M059J (cell line): ENCODE results near the gene ADGRE2. TPM values are rescaled to one million over a fixed set of nuclear protein-coding genes. Genes with fewer than 3 reads are reported as not detected.

Experiments
- DNase-seq: peaks from one replicate; pipeline ENCODE4 v3.0.0-alpha.2; 2012; ENCODE audit warnings: low read depth
- total RNA-seq: library from RNA; depleted of rRNA; stranded (reverse); fragments of >200 nt; shearing (Covaris generic); gene quantifications from 2 replicates; pipeline ENCODE4 v1.2.3, GENCODE V29; 2014

ADGRE2 gene
- total RNA-seq, 1 experiment from 2014 or later: not detected

DNA sequence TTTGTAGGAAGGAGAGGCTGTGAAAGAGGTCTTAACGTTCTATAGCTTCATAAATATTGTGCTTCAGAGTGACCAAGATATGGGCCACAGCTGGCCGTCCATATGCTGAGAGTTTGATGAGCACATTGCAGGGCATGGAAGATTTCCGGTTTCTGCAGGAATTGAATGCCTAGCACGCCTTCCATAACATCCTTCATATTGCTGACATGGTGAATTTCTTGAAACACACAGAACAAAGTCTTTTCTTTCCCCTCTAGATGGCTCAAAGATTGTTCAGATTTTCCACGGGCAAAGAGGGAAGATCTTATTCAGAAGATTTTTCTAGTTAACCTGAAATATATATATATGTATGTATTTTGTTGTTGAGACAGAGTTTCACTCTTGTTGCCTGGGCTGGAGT, 42.4 kb downstream of the ADGRE2 start:
- no peak for DNase-seq

DNA sequence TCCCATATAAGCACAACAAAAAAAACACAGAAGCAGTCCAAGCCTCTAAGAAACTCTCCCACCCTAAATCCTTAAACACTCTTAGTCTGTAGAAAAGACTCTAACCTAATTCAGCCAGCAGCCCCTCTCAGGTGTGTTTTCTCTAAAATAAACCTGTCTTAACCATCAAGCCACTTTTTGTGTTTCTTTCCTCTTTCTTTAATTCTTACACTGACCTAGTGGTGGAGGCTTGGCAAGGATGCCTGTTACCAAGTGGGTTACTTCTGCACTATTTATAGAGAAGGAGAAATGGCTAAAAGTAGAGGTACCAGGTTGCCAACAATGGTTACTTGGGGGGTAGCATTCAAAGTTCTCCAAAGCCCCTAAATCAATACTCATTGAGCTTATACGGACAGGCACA, 44.8 kb downstream of the ADGRE2 start:
- no peak for DNase-seq

- no peak for DNase-seq
These were observed 45.9 kb downstream of the ADGRE2 start for GRCh38 chr19:14732510-14732909.

GRCh38 chr19:14731200-14731599, 47.2 kb downstream of the ADGRE2 start:
- peak; percentile 27 for DNase-seq

GRCh38 chr19:14728595-14728994, 49.8 kb downstream of the ADGRE2 start:
- no peak for DNase-seq

DNA sequence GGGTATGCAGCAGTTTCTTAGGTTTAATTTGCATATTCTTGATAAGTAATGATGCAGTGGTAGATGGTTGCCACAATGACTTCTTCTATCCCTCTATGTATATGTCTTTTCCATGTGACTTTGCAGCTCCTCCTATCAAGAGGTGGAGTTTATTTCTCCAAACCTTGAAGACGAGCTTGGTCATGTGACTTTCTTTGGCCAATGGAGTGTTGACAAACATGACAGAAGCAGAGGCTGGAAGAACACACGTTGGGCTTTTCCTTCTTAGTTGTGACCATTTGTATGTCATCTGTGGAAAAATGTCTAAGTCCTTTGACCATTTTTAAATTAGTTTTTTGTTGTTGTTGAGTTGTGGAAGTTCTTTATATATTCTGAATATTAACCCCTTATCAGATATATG, 56.2 kb downstream of the ADGRE2 start:
- DNase-seq: no peak

- no peak for DNase-seq
These were observed 59.2 kb downstream of the ADGRE2 start for GRCh38 chr19:14719162-14719561.

DNA sequence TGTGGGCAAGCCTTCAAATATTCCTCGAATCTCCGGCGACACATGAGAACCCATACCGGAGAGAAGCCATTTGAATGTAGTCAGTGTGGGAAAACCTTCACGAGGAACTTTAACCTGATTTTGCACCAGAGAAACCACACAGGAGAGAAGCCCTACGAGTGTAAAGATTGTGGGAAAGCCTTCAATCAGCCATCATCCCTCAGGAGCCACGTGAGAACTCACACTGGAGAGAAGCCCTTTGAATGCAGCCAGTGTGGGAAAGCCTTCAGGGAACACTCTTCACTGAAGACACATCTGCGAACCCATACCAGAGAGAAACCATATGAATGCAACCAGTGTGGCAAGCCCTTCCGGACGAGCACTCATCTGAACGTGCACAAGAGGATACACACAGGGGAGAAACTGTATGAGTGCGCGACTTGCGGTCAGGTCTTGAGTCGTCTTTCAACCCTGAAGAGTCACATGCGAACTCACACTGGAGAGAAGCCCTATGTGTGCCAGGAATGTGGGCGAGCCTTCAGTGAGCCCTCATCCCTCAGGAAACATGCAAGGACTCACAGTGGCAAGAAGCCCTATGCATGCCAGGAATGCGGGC, 59.7 kb downstream of the ADGRE2 start:
- DNase-seq: peak; percentile 7

GRCh38 chr19:14715841-14716240, 62.5 kb downstream of the ADGRE2 start:
- no peak for DNase-seq

- DNase-seq: no peak
These were observed 73.9 kb downstream of the ADGRE2 start for GRCh38 chr19:14704450-14704849.

GRCh38 chr19:14703833-14704232, 74.5 kb downstream of the ADGRE2 start:
- no peak for DNase-seq

- no peak for DNase-seq
These were observed 77.5 kb downstream of the ADGRE2 start for GRCh38 chr19:14700711-14701375.

DNA sequence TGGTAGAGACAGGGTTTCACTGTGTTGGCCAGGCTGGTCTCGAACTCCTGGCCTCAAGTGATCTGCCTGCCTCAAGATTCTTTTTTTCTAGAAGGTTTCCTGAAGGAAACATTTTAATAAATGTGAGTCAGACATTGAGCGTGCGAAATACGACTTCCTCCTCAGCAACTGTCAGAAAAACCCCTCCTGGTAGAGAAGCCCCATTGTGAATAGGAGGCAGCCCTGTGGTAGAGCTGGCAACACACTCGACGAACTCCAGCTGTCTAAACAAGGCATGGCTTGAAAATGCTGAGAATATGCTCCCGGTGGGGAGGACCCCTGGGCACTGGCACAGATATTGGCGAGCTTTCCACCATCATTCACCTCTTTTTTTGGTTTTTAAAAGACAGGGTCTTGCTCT, 78.7 kb downstream of the ADGRE2 start:
- DNase-seq: no peak

- DNase-seq: no peak
These were observed 82.9 kb downstream of the ADGRE2 start for GRCh38 chr19:14695471-14695870.

GRCh38 chr19:14694641-14695266, 83.6 kb downstream of the ADGRE2 start:
- no peak for DNase-seq

DNA sequence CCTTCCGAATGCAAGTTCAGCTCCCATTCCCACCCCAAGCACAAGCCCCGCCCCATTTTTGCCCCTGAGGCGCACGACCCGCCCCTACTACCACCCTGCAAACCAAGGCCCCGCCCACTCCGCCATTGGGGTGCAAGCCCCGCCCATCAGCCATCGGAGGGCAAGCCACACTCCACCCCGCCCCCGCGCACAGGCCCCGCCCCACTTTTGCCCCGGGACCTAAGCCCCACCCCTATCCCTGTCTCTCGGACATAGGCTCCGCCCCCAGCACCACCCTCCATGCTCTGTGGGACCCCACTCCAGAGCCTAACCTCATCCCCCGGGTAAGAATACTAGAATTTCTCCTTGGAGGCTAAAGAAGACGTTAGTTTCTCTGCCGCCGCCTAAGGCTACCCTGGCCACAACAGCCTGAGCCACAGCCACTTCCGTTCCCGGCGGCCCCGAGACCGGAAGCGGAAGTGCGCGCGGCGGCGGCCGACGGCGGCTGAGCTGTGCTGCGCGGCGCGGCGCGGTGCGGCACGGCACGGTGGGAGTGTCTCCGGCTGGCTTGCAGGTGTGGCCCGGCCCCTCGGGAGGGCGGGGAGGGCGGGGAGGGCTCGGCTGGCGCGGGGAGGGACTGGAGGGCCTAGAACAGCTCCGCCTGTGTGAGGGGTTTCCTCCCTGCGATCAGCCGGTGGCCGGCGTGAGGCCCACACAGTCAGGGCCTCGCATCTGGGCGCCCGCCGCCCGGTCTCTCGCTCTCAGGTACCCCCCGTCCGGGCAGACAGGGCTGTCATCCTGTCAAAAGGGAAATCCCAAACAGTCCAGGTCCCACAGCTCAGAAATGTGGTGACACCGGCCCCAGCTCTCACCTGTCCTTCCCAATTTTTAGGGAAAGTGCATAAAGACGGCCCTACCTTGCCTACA, 88.5 kb downstream of the ADGRE2 start, which contains the start of gene ZNF333:
Gene ZNF333, plus strand, starts transcription at position 451 of the 906 bp plus-strand sequence. CDS start 3,444 bp downstream, outside the sequence.
- peak; percentile 79 for DNase-seq

DNA sequence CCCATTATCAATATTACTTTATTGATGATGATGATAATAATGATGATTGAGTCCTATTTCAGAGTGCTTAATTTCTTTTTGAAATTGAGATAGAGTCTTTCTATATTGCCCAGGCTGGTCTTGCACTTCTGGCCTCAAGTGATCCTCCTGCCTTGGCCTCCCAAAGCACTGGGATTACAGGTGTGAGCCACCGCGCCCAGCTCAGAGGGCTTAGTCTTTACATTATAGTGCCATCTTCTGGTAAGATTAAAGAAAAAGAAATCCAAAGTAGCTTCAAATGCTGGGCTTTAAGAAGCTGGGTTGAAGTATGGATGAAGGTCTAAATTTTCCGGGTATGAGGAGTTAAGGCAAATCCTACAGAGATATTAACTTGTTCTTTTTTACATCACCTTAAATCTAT, 91.9 kb downstream of the ADGRE2 start:
- peak; percentile 29 for DNase-seq

DNA sequence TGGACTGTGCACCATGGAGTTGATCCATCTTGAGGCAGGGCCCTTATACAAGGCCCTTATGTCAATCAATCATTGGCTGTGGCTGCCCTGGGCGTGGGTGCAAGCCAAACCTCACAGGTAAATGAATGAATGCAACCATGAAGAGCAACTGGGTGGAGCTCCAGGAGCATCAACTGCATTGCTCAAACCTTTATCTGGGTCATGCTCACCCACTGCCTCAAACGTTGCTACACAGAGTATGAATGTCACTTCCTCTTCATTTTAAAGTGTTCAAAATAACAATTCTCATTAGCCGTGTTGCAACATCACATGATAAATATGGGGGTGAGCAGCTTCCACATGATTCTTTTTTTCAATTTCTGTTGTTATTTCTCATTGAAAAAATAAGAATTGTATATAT, 94.9 kb downstream of the ADGRE2 start:
- no peak for DNase-seq
